Left forelimb (tissue), 1 donor: Measurements from ENCODE around the gene GULP1.
A peak's percentile ranks its signal among the peaks of the same experiment; 100 is the strongest.

Experiments used
- DNase-seq: peaks from one replicate; pipeline ENCODE4 v3.0.0-alpha.2; 2018; ENCODE audit warnings: low spot score

Gene GULP1

DNA sequence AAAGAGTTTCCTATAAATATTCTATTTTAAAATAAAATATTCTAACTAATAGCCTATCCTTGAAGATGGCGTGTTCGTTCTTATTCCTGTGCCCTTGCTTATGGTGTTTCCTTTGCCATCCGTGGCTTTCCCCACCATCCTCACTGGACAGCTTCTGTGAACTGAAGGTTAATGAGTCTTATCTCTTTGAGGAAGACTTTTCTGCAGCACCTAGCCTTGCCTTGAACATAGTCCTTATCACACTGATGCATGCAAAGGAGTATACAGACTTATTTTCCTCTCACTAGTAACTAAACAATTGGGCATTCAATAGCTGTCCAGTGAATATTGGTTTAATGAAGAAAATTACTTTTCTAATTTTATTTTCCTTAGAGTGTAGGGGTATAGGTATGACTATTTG is 88.1 kb downstream of the GULP1 start:
- no peak for DNase-seq

DNA sequence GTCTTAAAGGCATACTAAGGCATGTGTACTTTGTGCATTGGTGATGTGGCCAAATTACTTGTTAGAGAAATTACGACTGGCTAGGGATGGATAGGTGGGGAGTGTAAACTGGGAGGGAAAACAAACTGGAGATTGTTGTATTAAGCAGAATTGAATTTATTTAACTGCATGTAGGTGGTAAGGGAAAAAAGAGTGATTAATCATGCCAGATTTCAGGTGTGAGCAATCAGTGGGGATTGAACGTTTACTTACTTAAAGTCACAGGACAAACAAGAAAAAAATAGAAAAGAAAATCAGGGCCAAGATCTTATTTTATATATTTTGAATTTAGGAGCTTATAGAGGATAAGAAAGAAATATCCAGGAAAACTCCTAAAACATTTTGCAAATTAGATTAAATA is 88.6 kb downstream of the GULP1 start:
- DNase-seq = no peak

DNA sequence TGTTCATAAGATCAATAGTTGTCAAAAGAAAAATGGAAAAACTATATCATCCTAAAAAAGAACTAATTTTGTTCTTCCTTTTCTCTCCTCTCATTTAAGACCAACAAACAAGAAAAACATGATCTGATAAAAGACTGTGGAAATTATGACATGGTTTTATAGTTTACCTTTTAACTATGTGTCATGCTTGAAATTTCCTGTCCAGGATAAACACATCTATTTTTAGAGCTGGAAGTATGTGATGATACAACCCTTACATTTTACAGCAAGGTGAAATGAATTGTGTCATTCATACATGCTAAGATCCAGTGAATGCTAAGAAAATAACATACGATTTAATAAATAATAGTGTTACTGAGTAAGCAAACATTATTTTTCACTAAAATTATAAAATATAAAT is 89.9 kb downstream of the GULP1 start:
- DNase-seq = no peak

DNA sequence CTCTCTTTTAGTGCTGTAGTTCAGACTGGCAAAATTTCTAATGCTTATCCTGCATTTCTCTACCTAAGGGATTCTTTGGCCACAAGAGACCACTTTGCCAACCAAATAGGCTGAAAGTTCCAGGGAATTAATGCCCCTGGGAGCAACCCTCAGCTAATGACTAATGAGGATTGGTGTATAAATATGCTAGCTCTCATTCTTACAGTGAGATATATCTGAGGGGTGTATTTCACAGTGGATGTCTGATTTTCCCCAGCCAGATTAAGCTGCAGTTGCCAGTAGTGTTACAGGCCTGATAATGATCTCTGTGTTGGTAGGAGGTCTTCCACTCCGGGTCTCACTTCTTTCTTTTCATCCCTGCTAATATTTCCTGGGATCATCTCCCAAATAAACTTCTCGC is 90.4 kb downstream of the GULP1 start:
- no peak for DNase-seq

DNA sequence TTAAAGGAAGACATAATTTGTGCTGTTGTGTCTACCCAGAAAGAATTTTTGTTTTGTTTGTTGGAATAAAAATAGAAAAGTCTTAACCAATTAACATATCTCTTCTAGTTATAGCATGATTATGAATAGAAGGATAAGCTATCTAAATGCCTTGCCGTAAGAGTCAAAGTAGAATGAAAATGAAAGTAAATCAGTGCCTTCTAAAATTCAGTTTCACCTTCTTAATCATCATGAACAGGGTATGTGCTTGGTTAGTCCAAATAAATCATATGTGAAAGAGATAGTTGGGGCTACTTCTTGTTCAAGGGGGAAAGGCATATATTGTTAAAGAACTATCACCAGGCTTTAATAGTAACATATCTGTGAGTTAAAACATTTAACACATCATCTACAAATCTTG is 91.5 kb downstream of the GULP1 start:
- DNase-seq = no peak

DNA sequence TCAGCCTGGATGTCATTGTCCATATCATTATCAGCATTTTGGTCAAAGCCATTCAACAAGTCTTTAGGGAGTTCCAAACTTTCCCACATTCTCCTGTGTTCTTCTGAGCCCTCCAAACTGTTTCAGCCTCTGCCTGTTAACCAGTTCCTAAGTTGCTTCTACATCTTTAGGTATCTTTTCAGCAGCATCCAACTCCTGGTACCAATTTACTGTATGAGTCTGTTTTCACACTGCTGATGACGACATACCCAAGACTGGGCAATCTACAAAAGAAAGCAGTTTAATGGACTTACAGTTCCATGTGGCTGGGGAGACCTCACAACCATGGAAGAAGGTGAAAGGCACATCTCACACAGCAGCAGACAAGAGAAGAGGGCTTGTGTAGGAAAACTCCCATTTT is 94.2 kb downstream of the GULP1 start:
- no peak for DNase-seq

DNA sequence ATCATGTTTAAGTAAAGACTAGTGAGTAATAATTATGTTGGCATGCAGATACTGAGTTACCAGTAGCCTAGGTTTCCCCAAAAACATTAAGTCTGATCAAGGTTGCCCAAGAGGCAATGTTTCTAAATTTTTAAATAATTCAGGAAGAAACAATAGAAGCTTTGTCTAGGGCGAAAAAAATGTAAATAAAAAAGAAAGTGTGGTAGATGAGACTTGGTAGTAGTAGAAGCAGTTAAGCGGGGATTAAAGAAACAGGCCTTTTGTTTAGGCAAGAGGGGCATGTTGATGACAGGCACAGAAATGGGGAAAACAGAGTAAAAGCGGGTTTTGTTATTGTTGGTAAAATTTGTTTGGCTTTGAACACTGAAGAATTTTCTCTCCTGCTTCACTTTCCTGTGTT is 97.2 kb downstream of the GULP1 start:
- no peak for DNase-seq

DNA sequence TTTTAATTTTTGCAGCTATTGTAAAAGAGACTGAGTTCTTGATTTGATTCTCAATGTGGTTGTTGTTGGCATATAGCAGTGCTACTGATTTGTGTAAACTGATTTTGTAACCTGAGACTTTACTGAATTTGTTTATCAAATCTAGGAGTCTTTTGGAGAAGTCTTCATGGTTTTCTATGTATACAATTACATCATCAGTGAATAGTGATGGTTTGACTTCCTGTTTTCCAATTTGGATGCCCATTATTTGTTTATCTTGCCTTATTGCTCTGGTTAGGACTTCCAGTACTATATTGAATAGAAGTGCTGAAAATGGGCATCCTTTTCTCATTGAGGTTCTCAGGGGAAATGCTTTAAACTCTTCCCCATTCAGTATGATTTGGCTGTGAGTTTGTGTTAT is 99.7 kb downstream of the GULP1 start:
- no peak for DNase-seq

DNA sequence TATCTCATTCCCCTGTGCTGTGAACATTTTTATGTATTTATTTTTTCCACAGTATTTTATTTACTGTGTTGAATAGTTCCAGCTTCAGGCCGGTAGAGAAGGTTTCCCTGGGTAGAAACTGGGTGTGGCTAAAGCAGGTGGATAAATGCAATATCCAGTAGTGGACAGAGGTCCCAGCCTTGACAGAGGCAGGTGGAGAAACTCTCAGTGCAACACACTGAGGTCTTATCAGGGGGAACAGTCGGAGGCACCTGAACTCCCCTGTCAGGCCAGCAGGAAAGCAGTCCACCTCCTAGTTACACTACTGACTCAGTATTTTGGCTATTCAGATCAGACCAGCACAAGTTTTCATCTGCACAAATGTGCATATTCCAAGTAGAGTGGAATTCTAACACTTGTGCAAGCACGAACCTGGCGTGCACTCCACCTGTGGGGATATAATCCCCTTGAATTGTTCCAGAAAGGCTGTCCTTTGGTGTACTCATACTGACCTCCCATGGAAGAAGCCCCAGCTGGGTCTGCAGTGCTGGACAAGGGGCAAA is 103.3 kb downstream of the GULP1 start:
- DNase-seq = no peak

DNA sequence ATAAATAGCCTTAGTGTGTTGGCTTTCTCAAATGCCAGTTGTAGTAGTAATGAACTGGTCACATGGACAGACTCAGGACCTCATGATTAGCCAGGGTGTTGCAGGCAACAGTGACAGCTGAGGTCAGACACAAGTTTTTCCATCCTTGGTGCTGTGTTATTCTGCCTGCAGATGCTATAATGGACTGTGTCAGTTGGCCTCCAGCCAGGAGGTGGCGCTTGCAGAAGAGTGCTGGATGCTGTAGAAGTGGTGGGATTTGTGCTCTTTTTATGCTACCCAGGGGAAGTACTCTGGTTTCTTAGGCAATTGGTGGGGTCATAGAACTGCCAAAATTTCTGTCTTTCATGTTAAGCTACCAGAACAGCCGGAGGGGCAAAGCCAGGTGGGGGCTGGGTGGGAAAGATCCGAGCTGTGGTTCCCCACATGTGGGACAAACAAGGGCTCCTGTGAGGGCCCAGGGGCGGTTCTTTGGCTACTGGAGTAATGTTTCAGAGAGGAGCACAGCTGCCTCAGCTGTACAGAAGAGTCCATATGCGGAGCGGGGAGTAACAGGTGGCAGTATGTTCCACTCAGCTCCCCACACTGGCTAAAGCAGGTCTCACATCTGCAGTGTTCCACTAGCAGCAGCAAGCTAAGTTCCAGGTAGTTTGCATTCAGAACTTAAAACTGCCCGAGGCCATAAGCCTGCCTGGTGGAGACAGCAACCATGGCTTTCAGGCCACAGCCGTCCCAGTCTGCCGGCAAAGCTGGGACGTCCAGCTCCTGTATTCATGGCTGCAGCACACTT is 104.4 kb downstream of the GULP1 start:
- DNase-seq = peak; percentile 77

DNA sequence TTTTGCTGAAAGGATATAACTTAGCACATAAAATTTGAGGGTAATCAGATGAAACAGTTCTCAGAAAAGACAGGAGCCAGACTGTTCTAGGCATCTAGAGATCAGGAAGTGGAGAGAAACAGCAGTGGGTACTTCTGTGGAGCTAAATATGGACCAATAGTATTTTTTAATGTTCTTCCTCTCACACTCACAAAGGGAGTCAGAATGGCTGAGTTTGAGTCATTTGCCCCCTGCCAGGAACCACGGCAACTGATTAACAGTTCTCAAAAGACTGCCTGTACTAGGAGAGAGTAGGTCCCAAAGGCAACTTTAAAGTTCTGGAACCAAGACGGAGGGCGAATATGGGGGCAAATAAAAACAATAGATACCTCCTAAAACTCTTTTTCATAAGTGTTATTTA is 107.5 kb downstream of the GULP1 start:
- no peak for DNase-seq

DNA sequence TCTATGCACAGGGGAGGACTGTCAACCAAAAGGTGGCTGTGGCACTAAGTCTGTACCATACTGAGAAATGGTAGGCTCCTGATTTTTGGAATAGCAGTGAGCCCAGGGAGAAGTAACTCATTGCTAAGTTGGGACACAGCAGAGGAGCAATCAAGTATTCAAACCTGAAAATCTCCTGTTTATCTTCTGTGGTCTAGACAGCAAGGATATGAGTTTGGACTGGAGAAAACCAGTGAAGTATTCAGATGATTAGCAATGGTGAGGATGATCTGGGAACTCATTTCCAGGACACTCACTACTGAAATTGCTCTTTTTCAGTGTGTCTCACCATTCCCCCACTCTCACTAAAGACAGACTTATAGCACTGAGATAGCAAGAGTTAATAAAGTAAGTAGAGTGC is 112.0 kb downstream of the GULP1 start:
- no peak for DNase-seq

DNA sequence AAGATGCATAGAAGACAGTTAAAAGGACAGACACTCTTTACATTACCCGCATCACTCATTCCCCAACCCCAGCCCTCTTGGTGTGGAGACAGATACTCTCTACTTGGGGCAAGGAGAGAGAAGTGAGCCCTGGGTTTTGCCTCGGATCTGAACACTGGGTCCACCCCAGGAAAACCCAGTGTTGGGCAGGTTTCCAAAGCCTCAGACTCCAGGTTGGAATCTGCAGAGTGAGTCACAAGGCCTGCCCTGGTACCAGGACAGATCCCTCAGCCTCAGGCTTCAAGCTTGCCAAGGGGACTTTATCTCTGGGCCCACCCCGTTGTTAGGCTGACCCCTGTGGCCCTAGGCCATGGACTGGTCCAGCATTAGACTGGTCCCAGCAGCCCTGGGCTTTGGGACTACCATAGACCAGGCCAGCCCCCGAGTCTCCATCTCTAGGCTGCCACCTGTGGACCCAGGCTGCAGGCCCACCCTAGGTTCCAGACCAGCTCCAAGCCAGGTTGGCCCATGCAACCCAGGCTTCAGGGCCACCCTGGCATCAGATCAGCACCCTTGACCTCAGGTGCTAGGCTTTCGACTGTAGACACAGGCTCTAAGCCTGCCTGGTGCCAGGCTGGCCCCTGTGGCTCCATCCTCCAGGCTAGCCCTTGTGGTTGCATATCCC is 112.8 kb downstream of the GULP1 start:
- DNase-seq = no peak

DNA sequence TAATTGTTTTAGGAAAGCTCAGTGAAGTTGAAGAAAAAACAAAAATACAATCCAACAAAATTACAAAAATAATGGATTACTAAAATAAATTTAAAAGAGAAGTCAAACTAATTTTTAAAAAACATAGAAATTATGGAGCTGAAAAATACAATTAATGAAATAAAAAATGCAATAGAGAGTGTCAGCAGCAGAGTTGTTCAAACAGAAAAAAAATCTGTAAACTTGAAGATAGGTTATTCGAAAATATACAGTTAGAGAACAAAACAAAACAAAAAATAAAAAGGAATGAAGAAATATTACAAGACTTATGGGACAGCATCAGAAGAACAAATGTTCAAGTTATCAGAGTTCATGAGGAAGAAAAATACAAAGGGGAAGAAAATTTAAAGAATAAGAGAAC is 114.7 kb downstream of the GULP1 start:
- DNase-seq = no peak

DNA sequence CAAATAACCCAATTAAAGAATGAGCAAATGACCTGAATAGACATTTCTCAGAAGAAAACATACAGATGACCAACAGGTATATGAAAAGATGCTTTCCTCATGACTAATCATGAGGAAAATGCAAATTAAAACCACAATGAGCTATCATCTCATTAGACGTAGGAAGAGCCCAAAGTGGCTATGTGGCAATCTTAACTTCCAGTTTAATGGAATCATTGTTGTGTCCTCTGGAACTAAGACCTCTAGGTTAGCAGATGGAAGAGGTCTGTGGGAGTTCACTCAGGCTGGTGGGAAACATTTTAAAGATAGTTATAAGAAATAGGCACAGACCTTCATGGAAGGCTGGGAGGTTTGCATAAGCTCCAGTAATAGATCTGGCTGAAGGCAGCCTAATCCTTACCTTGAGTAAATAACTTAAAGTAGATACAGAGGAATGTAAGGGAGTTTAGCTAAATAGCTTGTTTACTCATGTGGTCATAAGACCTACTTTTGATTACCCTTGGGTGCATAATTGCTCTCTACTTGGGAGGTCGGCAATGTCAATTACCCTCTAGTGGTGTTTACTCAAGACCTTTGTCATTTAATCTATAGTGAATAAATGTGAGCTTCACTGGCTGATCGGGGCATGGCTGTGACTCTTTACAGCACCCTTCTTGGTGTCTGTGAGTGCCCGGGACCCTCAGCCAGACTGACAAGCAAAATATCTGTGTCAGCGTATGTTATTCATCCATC is 119.0 kb downstream of the GULP1 start:
- no peak for DNase-seq

DNA sequence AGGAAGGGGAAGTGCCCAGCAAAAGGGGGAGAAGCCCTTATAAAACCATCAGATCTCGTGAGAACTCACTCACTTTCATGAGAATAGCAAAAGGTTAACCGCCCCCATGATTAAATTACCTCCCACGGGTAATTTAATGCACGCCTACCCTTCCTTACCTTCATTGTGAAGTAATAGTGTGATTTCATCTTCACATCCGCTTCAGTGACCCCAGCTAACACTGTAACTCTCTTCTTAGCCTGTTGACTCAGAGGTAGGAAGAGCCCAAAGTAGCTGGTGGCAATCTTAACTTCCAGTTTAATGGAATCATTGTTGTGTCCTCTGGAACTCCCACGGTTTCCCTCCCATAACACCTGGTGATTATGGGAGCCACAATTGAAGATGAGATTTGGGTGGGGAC is 120.5 kb downstream of the GULP1 start:
- DNase-seq = no peak

DNA sequence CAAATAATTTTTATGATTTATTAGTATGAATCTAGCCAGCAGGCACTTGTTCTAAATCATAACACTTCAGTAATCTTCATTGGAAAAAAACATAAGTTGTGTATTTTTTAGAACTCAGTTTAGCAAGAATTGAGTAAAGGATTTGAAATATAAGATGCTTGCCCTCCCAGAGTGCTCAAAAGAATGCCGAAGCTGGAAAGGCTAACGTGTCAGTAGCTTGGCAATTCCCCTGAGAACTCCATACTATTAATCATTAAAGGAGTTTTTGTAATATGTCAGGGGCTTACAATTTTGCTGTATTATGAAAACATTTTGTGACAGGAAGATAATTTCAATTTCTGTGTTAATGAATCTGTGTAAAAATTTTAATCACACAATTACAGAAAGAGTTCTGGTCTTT is 122.7 kb downstream of the GULP1 start:
- DNase-seq = no peak

DNA sequence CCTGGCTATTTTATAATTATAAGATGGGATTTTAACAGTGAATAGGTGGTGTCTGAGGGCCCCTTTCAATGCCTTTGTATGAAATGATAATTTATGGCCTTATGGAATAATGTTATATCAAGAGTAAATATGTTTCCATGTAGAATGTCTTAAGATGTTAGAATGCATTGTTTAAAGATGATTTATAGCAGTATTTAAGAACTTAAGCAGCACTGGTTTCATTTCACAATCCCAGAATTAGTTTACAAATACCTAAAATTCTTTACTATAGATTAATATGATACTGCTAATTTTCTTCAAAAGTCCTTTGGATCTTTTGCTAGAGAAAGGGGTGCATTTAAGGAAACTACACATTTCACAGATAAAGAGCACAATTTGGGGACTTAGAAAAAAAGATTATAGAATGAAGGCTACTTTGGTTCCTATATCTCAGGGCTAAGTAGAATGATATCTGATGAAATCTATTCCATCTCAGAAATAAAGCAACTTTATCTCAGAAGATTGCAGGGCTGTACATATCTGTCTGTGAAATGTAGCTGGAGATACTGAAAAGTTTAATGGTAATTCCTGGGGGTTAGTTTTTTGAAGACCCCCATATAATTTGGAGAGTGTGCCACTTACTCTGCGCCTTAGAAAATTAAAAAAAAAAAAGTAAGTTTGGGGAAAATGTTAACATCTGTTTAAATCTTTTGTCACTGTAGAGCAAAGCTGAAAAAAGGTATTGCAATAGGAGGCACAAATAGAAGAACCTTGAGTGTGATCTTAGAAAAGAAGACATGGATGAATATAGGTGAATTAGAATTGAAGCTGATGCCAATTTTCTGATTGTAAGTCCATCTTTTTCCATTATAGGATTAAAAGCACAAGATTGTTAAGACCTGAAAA is 123.4 kb downstream of the GULP1 start:
- DNase-seq = no peak

DNA sequence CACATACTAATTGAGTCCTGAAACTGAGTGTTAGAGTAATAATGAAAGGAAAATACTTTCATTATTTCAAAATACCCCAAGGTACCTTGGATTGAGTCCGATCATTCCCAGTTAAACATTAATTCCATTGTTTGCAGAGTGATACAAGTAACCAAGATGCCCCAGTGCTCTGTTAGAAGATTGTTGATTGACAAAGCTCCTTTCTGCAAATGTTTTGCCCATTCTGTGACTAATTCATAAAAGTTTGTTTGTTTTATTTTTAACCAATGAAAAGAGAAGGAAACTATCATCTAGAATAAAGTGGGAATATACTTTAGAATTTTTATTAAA is 124.0 kb downstream of the GULP1 start:
- DNase-seq = no peak

DNA sequence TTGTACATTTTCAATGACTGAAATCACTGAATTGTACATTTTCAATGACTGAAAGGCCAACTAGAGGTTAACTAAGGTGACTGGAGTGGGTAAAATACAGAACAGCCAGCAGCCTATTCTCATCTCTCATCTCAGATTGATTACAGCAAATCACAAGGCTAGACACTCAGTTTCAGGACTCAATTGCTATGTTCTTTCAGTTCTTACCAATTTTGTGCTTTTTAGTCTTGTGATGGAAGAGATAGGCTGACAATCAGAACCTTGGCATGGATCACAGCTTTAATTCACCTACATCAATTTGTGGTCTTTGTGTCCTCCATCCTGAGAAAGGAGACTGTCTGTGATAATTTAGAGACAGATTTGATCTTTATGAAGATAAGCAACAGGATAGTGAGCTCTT is 124.7 kb downstream of the GULP1 start:
- no peak for DNase-seq

DNA sequence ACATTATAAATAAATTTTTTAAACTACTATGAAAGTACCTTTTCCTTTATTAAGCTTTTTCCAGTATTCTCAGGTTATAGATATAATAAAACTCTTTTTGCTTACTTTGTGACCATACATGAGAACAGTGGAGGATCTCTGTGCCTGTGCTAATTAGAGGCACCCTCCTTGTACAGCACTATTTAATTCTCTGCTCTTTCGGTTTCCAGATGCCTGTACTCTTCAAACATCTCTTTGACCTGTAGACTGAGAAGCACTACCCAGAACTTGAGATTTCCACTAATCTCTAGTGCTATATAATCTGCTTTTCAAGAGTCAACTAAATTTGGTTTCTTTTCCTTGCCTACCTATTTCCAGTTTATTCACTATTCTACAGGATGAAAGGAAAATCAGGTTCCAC is 131.1 kb downstream of the GULP1 start:
- no peak for DNase-seq

DNA sequence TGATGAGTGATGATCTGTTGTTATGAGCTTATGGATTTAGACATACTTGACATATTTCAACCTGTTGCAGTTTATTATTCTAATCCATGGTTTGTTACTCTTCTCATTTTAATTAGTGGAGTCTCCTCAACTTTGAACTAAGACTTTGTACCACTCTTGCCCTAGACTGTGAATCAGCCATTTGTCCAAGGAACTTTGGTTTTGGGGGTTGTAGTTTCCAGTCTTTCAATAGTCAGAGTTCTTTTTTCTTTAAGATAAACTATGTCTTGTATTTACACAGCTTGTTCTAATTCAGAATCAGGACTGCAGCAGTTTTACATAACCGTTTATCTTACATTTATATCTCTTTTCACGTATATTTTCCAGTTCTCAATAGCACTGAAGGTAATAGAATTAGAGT is 133.6 kb downstream of the GULP1 start:
- DNase-seq = no peak
